M059J (cell line): ENCODE data around the gene LRP3. TPM values are rescaled to one million over a fixed set of nuclear protein-coding genes. Genes with fewer than 3 reads are reported as not detected.
"Not testable (repeated sequence)": the region's sequence is repeated elsewhere in the genome, so short reads cannot be mapped to it uniquely, and the experiment has no call there.

Experiments used
- DNase-seq: peaks from one replicate; pipeline ENCODE4 v3.0.0-alpha.2; 2012; ENCODE audit warnings: low read depth
- total RNA-seq: library from RNA; depleted of rRNA; stranded (reverse); fragments of >200 nt; shearing (Covaris generic); gene quantifications from 2 replicates; pipeline ENCODE4 v1.2.3, GENCODE V29; 2014

Gene LRP3
- total RNA-seq, 1 experiment from 2014 or later: 2.0 TPM

- no peak for DNase-seq
These were observed 8.7 kb downstream of the LRP3 start for GRCh38 chr19:33202546-33203507.

- DNase-seq: no peak
These were observed 9.4 kb downstream of the LRP3 start for GRCh38 chr19:33203529-33203928.

- DNase-seq: no peak
These were observed 10.2 kb downstream of the LRP3 start for GRCh38 chr19:33204136-33204973.

GRCh38 chr19:33205110-33205509 is 11.0 kb downstream of the LRP3 start:
- DNase-seq: no peak

- DNase-seq: no peak
These were observed 11.6 kb downstream of the LRP3 start for GRCh38 chr19:33205531-33206260.

- DNase-seq: no peak
These were observed 12.3 kb downstream of the LRP3 start for GRCh38 chr19:33206261-33207039.

- DNase-seq: no peak
These were observed 13.0 kb downstream of the LRP3 start for GRCh38 chr19:33207040-33207620.

- DNase-seq: no peak
These were observed 13.8 kb downstream of the LRP3 start for GRCh38 chr19:33207903-33208302.

GRCh38 chr19:33208371-33208895 is 14.3 kb downstream of the LRP3 start:
- DNase-seq: no peak

- no peak for DNase-seq
These were observed 15.0 kb downstream of the LRP3 start for GRCh38 chr19:33208904-33209849.

- not testable (repeated sequence) for DNase-seq
These were observed 15.7 kb downstream of the LRP3 start for GRCh38 chr19:33209850-33210230.

GRCh38 chr19:33210266-33210940 is 16.3 kb downstream of the LRP3 start:
- DNase-seq: no peak

- no peak for DNase-seq
These were observed 17.8 kb downstream of the LRP3 start for GRCh38 chr19:33211794-33212435.

GRCh38 chr19:33212436-33213172 is 18.5 kb downstream of the LRP3 start:
- no peak for DNase-seq

GRCh38 chr19:33214596-33214995 is 20.5 kb downstream of the LRP3 start:
- DNase-seq: peak; percentile 25

GRCh38 chr19:33215438-33216197 is 21.5 kb downstream of the LRP3 start:
- no peak for DNase-seq
